Neuronal stem cell (in vitro differentiated cells): ENCODE measurements around the gene MROH2B.

ENCODE experiments used
- DNase-seq: peaks from one replicate; pipeline ENCODE4 v3.0.0-alpha.2; 2013; ENCODE audit warnings: low spot score
- H2AFZ ChIP-seq: one replicate; pipeline ENCODE4 v1.6.1; 2013; ENCODE audit warnings: mild to moderate bottlenecking, low read length, inconsistent platforms
- H2AK5ac ChIP-seq: 2 replicates; pipeline ENCODE4 v1.6.1; 2013; ENCODE audit warnings: low read depth, mild to moderate bottlenecking, inconsistent platforms, low read length, moderate library complexity, mixed read lengths
- H2BK120ac ChIP-seq: 2 replicates; pipeline ENCODE4 v1.6.1; 2013; ENCODE audit warnings: low read depth, mild to moderate bottlenecking, inconsistent platforms, low read length, moderate library complexity, mixed read lengths
- H2BK12ac ChIP-seq: one replicate; pipeline ENCODE4 v1.6.1; 2013; ENCODE audit warnings: low read length, inconsistent platforms
- H2BK15ac ChIP-seq: 2 replicates; pipeline ENCODE4 v1.6.1; 2013; ENCODE audit warnings: mild to moderate bottlenecking, low read length, inconsistent platforms, mixed read lengths
- H2BK5ac ChIP-seq: one replicate; pipeline ENCODE4 v1.6.1; 2013; ENCODE audit warnings: inconsistent platforms, mild to moderate bottlenecking, low read length, moderate library complexity
- H3K14ac ChIP-seq: one replicate; pipeline ENCODE4 v1.6.1; 2013; ENCODE audit warnings: low read length, inconsistent platforms
- H3K18ac ChIP-seq: 2 replicates; pipeline ENCODE4 v1.6.1; 2013; ENCODE audit warnings: low read length, inconsistent platforms
- H3K23ac ChIP-seq: 2 replicates; pipeline ENCODE4 v1.6.1; 2013; ENCODE audit warnings: low read depth, mild to moderate bottlenecking, mixed read lengths, low read length, inconsistent platforms; ENCODE audit not compliant: poor library complexity
- H3K27ac ChIP-seq: replicated peaks from 3 replicates; pipeline ENCODE4 v1.5.1; 2013; ENCODE audit warnings: low read length, inconsistent platforms
- H3K27me3 ChIP-seq, 3 experiments: 2 replicates each; pipeline ENCODE4 v1.6.1; 2013; ENCODE audit warnings: low read length in 3 of 3, mild to moderate bottlenecking in 2 of 3, inconsistent platforms in 1 of 3, low read depth in 1 of 3, mixed read lengths in 1 of 3, moderate library complexity in 1 of 3; ENCODE audit not compliant: control insufficient read depth in 3 of 3, insufficient read depth in 3 of 3
- H3K36me3 ChIP-seq, 2 donors: replicated peaks in 1 of 2; 2 replicates each; pipeline ENCODE4 v1.6.1; 2013; ENCODE audit warnings: low read length in 2 of 2; ENCODE audit not compliant: control insufficient read depth in 2 of 2, insufficient read depth in 2 of 2
- H3K4ac ChIP-seq: 2 replicates; pipeline ENCODE4 v1.6.1; 2013; ENCODE audit warnings: inconsistent platforms, mild to moderate bottlenecking, low read length, moderate library complexity
- H3K4me1 ChIP-seq, 2 donors: 1 replicate in 1 of 2; 2 replicates in 1 of 2; pipeline ENCODE4 v1.6.1; 2013; ENCODE audit warnings: low read length in 2 of 2, low read depth in 1 of 2; ENCODE audit not compliant: control insufficient read depth in 2 of 2, insufficient read depth in 1 of 2
- H3K4me2 ChIP-seq: one replicate; pipeline ENCODE4 v1.6.1; 2013; ENCODE audit warnings: mild to moderate bottlenecking, low read length, inconsistent platforms; ENCODE audit not compliant: insufficient read depth, poor library complexity, severe bottlenecking
- H3K4me3 ChIP-seq, 2 donors: 2 replicates each; pipeline ENCODE4 v1.5.1; 2013; ENCODE audit warnings: low read length in 2 of 2, mild to moderate bottlenecking in 2 of 2, inconsistent platforms in 1 of 2, moderate library complexity in 1 of 2
- H3K79me1 ChIP-seq: one replicate; pipeline ENCODE4 v1.6.1; 2013; ENCODE audit warnings: low read depth, mild to moderate bottlenecking, inconsistent platforms, low read length, moderate library complexity
- H3K9ac ChIP-seq: one replicate; pipeline ENCODE4 v1.6.1; 2013; ENCODE audit warnings: mild to moderate bottlenecking, low read depth, low read length, inconsistent platforms; ENCODE audit not compliant: poor library complexity
- H3K9me3 ChIP-seq, 2 donors: replicated peaks in 1 of 2; 2 replicates each; pipeline versions ENCODE3 to v1.6.1; 2013; ENCODE audit warnings: low read length in 2 of 2, mild to moderate bottlenecking in 2 of 2, inconsistent platforms in 1 of 2, low read depth in 1 of 2, mixed read lengths in 1 of 2, moderate library complexity in 1 of 2; ENCODE audit not compliant: control insufficient read depth in 2 of 2, insufficient read depth in 1 of 2
- H4K8ac ChIP-seq: one replicate; pipeline ENCODE4 v1.6.1; 2013; ENCODE audit warnings: low read depth, mild to moderate bottlenecking, inconsistent platforms, low read length, moderate library complexity
- H4K91ac ChIP-seq: one replicate; pipeline ENCODE4 v1.6.1; 2013; ENCODE audit warnings: low read length, low read depth, mild to moderate bottlenecking, inconsistent platforms; ENCODE audit not compliant: poor library complexity
- WGBS, 2 donors: extraction: QIAGEN DNeasy Blood & Tissue Kit; methylation state at CpG; one replicate each; pipeline ENCODE4 v1.1.7; 2013; ENCODE audit warnings: missing lambda C conversion rate in 2 of 2, mixed read lengths in 1 of 2; ENCODE audit not compliant: insufficient read length in 2 of 2, insufficient replicate concordance in 1 of 2; ENCODE audit errors: extremely low coverage in 2 of 2; 5-methylcytosine and 5-hydroxymethylcytosine counted together

The MROH2B gene

GRCh38 chr5:41009232-41009631, 61.9 kb downstream of the MROH2B start:
- no peak overlapping the region for H3K4me3 ChIP-seq
- no CpG with 5 or more reads among the region's 4 CpGs for WGBS, 2 donors
- H3K79me1 ChIP-seq = no peaks in the 10 kb centered on the region
- H2BK15ac ChIP-seq = no peak overlapping the region
- no peak overlapping the region for H2BK5ac ChIP-seq
- no peak overlapping the region for H2BK120ac ChIP-seq
- no peak overlapping the region for H4K91ac ChIP-seq
- H2AFZ ChIP-seq = no peak overlapping the region
- H3K4me2 ChIP-seq = no peak overlapping the region
- no peaks in the 10 kb centered on the region for H3K36me3 ChIP-seq
- no peak for DNase-seq
- no peak overlapping the region for H3K4ac ChIP-seq
- no peak overlapping the region for H2AK5ac ChIP-seq
- no peaks in the 10 kb centered on the region for H3K27me3 ChIP-seq
- no peak overlapping the region for H3K23ac ChIP-seq
- no peak overlapping the region for H3K14ac ChIP-seq
- H3K9ac ChIP-seq = no peak overlapping the region
- H3K27ac ChIP-seq = no peak overlapping the region
- H3K4me1 ChIP-seq = no peaks in the 10 kb centered on the region
- no peak overlapping the region for H2BK12ac ChIP-seq
- peaks cover 0 to 2% of the 10 kb centered on the region in 2 donors for H3K9me3 ChIP-seq
- no peak overlapping the region for H3K18ac ChIP-seq
- H4K8ac ChIP-seq = no peak overlapping the region

GRCh38 chr5:41004931-41005330, 66.2 kb downstream of the MROH2B start:
- Histone ChIP-seq H3K4me1 (no peaks in the 10 kb centered on the region), H3K79me1 (no peaks in the 10 kb centered on the region), H3K23ac (no peak overlapping the region), H3K27ac (no peak overlapping the region), H3K4me3 (no peak overlapping the region), H3K4me2 (no peak overlapping the region), H2BK15ac (no peak overlapping the region), H4K8ac (no peak overlapping the region), H2BK5ac (no peak overlapping the region), H3K4ac (no peak overlapping the region), H3K14ac (no peak overlapping the region), H3K18ac (no peak overlapping the region), H3K36me3 (no peaks in the 10 kb centered on the region), H3K9ac (no peak overlapping the region), H2BK12ac (no peak overlapping the region), H2BK120ac (no peak overlapping the region), H4K91ac (no peak overlapping the region), H3K27me3 (no peaks in the 10 kb centered on the region), H2AK5ac (no peak overlapping the region), H3K9me3 (peaks cover 0 to 2% of the 10 kb centered on the region in 2 donors), H2AFZ (no peak overlapping the region)
- DNase-seq = no peak
- WGBS, 2 donors = no CpG with 5 or more reads among the region's 7 CpGs

DNA sequence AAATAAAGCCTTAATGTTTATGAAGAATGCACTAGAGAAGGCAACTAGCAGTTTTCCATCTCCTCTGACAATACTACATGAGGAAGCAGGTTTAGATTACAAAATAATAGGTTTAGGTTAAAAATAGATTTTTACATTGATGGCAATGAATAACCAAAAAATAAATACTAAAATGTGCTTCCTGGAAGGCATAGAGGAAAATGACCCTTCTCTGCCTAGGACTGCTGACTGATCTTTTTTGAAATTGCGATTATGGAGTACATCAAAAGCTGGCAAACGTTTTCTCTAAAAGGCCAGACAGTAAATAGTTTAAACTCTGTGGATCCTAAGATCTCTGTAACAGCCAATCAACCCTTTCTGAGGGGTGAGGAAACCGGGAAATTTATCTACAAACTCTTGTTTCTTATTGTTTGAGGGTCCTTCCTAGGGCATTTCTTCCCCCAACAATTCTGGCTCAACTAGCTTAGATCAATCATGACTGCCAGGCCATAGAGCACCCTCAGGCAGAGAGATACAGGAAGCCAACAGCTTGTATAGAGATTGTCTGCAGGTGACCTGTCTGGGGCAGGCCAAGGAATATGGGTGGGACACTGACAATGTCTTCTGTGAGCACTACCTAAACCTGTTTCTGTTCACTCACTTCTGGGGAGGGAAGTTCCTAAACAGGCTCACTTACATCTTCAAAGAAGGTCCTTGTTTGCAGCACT, 67.3 kb downstream of the MROH2B start:
- Histone ChIP-seq H2BK12ac (no peak overlapping the region), H3K9me3 (peaks cover 0 to 2% of the 10 kb centered on the region in 2 donors), H3K4me2 (no peak overlapping the region), H4K8ac (no peak overlapping the region), H3K36me3 (no peaks in the 10 kb centered on the region), H3K79me1 (no peaks in the 10 kb centered on the region), H3K14ac (no peak overlapping the region), H3K4me3 (no peak overlapping the region), H2AFZ (no peak overlapping the region), H2BK15ac (no peak overlapping the region), H3K9ac (no peak overlapping the region), H2AK5ac (no peak overlapping the region), H3K27ac (no peak overlapping the region), H2BK120ac (no peak overlapping the region), H2BK5ac (no peak overlapping the region), H3K18ac (no peak overlapping the region), H3K4ac (no peak overlapping the region), H3K23ac (no peak overlapping the region), H4K91ac (no peak overlapping the region), H3K4me1 (no peaks in the 10 kb centered on the region), H3K27me3 (no peaks in the 10 kb centered on the region)
- WGBS, 2 donors = no CpG with 5 or more reads among the region's 3 CpGs
- DNase-seq = no peak

GRCh38 chr5:40999966-41000365, 71.2 kb downstream of the MROH2B start:
- no peak overlapping the region for H2AFZ ChIP-seq
- H4K8ac ChIP-seq = no peak overlapping the region
- no peak overlapping the region for H3K4me2 ChIP-seq
- no peak overlapping the region for H2BK5ac ChIP-seq
- H4K91ac ChIP-seq = no peak overlapping the region
- H3K36me3 ChIP-seq = no peaks in the 10 kb centered on the region
- H3K14ac ChIP-seq = no peak overlapping the region
- no peaks in the 10 kb centered on the region for H3K4me1 ChIP-seq
- WGBS, 2 donors = no CpG with 5 or more reads among the region's 4 CpGs
- H2BK12ac ChIP-seq = no peak overlapping the region
- no peak overlapping the region for H3K23ac ChIP-seq
- no peaks in the 10 kb centered on the region for H3K27me3 ChIP-seq
- no peaks in the 10 kb centered on the region for H3K79me1 ChIP-seq
- no peak for DNase-seq
- no peak overlapping the region for H2BK120ac ChIP-seq
- no peak overlapping the region for H3K18ac ChIP-seq
- no peak overlapping the region for H3K27ac ChIP-seq
- H3K4me3 ChIP-seq = no peak overlapping the region
- peaks cover 0 to 2% of the 10 kb centered on the region in 2 donors for H3K9me3 ChIP-seq
- no peak overlapping the region for H3K9ac ChIP-seq
- no peak overlapping the region for H2BK15ac ChIP-seq
- H3K4ac ChIP-seq = no peak overlapping the region
- no peak overlapping the region for H2AK5ac ChIP-seq
